HG03457 (cell line): ENCODE data around the gene TGFBRAP1.
"Not testable (repeated sequence)": the region's sequence is repeated elsewhere in the genome, so short reads cannot be mapped to it uniquely, and the experiment has no call there.

ENCODE experiments used
- ATAC-seq: cut with Tn5 transposase; IDR thresholded peaks from one replicate; pipeline ENCODE4 v1.9.1; 2021; ENCODE audit warnings: moderate number of reproducible peaks; ENCODE audit not compliant: unreplicated experiment

TGFBRAP1 gene

DNA sequence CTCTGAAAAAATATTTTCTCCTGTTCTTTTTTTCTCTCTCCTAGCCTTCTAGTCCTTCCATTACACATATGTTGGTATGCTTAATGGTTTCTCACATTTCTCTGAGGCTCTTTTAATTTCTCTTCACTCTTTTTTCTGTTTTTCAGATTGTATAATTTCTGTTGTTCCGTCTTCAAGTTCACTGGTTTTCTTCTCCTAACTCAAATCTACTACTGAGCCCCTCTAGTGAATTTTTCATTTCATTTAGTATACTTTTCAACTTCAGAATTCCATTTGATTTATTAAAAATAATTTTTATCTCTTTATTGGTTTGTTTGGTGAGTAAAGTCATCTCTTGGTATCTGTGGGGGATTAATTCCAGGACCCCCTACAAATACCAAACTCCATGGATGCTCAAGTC lies 27.6 kb upstream of the TGFBRAP1 start:
- no peak for ATAC-seq

DNA sequence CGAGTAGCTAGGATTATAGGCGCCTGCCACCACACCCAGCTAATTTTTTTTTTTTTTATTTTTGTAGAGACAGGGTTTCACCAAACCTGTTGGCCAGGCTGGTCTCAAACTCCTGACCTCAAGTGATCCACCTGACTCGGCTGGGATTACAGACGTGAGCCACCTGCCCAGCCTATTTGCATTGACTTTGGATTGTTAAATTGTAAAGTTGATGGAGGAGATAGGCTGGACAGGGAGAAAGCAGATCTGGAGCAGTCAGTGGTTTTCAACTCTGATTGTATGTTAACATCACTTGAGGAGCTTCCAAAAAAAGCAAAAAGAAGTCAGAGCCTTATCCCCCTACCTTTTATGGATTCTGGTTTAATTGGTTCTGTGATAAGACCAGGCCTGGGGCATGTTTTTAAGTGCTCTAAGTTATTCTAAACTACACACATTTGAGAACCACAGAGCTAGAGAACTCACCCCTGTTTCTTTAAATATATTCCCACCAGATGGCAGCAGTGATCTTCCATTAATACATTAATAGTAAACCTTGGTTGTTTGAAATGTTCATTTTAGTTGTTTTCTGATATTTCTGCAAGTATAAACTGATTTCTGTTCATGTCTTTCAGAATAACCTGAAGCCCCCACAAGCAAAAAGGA lies 15.3 kb upstream of the TGFBRAP1 start:
- no peak for ATAC-seq

DNA sequence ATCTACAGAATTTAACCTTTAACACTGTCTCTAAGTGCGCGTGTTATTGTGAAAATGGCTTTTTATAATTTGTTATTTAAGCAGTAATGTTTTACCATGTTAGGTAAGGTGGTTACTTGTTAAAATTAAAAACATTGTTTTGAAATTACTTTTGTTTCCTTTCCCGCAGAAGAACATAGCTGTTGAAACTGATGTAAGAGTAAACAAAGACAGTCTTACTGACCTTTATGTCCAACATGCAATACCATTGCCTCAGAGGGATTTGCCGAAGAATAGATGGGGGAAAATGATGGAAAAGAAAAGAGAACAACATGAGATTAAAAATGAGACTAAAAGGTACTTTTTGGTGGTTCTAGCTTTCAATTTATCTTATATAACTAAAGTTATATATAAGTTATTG lies 9.9 kb upstream of the TGFBRAP1 start:
- no peak for ATAC-seq

DNA sequence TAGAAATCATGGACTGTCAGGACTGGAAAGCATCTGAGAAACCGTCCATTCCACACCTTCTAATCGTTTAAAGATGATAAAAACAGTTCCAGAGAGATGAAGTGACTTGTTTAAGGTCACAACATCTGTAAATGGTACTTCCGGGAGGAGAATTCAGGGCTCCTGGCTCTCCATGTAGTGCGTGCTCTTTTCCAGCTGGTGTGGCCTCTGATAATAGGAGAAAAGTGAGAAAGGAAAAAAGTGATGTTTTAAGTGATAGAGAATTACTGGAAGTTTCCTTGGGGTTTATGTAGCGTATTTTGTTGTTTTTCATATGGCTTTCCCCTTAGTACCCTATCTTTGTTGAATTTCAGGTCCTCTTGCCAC lies 8.5 kb upstream of the TGFBRAP1 start:
- peak; percentile 11 for ATAC-seq

DNA sequence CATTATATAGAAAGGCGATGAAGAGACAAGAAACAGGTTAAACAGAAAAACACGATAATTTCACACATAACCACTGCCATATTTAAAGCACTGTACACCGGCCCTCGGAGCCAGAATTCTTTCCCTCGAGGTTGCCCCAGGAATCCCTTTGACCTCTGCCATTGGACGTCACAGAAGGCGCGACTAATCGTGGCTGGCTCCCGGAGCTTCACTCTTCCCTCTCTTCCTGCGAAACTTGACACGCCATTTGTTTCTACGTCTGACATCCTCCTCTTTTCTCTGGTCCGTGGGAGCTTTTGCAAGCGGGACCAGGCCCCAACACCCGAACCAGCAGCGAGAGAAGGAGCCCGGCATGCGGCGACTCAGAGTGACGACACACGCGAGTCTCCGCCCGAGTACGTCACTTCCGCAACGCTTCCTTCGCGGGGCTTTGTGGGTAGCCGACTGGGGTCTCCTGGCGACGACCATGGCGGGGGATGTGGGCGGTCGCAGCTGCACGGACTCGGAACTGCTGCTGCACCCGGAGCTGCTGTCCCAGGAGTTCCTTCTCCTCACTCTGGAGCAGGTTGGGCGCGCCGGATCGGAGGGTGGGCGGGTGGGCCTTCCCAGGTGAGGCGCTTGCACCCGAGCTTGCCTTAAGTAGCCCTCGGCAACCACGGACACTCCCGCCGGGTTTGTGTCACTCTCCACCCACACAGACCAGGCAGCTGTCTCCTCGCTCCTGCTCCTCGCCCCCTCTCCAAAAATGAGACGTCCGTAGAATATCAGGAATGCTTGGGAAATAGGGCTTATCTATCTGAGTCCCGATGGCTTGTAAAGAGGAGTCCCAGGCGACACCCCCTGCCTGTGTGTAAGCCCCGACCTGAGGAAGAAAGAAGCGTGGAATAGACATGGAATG lies 7.8 kb upstream of the TGFBRAP1 start, which contains the start of gene C2orf49:
C2orf49 (plus strand) TSS at position 419 of the 898 bp plus-strand sequence; CDS start at position 467, 48 bp downstream.
- peak; percentile 77 for ATAC-seq

DNA sequence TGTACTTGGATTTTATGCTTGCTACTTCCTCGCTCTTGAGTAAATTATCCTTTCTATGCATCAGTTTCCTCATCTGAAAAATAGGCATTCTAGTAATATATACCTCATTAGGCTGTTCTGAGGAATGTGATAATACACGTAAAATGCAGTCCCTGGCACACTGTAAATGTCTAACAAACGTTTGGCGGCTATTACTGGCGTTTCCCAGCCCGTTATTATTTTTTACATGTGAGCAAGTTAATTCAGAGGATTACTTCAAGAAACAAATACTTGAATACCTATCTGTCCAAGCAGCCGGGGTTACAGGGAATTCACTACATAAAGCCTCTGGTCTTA lies 7.2 kb upstream of the TGFBRAP1 start:
- ATAC-seq: no peak

DNA sequence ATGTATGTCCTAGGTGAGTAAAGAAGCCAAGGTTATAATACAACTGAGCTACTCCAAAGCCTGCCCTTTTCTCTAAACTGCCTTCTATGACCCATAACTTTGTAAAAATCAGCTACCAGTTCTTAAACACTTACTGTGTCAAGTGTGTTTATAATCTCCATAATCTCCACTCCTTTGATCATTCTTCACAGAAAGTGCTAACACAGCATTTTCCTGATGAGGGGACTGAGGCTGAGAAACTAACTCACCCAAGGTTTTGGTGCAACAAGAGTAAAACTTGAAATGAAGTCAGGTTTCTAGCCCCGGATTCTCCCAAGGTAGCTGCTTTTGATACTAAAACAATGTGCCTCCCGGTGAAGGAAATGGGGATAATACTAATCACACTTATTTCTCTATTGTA lies 5.9 kb upstream of the TGFBRAP1 start:
- no peak for ATAC-seq

DNA sequence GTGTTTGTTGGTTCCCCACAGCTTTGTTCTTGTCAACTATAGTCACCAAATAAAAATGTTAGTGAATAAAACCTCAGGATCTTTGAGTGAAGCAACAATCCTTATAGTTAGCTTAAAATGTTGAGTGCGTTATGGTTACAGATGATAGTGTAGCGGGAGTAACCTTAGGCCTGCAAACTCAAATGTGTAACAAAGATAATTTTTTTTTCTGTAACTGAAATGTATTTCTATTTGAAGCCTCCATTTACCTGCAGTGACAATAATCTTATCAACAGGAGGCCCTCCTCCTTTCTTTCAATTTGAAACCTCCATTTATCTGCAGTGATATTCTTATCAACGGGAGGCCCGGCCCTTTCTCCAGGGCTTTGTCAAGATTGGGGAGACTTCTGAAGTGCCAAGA lies 4.7 kb upstream of the TGFBRAP1 start:
- no peak for ATAC-seq

DNA sequence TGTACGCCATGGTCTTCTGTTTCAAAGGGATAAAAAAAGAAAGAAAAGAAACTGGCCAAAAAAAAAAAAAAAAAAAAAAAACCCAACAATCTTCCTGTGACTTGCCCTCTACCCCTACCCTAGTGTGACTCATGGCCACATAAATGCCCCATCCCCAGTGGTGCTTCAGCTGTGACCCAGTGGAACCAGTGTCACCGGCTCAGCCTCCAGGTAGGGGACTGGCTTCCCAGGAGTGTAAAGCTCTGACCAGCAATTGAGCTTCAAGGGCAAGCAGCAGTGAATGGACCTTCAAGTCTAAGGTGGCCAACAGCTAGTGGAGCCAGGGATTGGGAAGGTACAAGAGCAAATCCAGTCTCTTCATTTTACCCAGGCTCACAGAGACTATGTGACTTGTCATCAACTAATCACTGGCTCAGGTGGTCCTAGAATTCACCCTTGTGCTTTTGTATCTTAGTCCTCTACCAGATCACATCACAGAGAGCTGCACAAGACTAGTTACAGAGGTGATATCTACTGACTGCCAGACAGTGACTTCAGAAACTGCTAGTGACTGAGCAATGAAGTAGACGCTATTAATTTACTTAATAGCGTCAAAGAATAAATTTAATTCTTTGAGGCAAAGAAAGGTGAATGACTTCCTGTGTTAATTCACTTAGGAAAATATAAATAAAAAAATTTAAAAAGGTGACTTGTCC lies 1.3 kb upstream of the TGFBRAP1 start:
- ATAC-seq: no peak

DNA sequence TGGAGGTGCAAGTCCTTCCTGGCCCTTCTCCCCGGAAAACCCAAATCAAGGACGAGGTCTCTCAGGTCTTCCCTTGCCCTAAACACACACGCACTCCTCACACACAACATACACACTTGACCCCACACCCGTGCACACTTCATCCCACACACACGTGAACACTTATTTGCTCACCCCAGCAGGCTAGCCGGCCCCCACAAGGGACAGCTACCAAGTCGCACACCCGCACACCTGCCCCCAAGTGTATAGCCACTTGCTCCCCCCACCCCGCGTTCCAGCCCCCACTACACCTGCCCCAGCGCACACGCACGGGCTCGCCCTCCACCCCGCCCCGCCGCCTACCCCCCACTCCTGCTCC lies 359 bp downstream of the TGFBRAP1 start:
- ATAC-seq: no peak

DNA sequence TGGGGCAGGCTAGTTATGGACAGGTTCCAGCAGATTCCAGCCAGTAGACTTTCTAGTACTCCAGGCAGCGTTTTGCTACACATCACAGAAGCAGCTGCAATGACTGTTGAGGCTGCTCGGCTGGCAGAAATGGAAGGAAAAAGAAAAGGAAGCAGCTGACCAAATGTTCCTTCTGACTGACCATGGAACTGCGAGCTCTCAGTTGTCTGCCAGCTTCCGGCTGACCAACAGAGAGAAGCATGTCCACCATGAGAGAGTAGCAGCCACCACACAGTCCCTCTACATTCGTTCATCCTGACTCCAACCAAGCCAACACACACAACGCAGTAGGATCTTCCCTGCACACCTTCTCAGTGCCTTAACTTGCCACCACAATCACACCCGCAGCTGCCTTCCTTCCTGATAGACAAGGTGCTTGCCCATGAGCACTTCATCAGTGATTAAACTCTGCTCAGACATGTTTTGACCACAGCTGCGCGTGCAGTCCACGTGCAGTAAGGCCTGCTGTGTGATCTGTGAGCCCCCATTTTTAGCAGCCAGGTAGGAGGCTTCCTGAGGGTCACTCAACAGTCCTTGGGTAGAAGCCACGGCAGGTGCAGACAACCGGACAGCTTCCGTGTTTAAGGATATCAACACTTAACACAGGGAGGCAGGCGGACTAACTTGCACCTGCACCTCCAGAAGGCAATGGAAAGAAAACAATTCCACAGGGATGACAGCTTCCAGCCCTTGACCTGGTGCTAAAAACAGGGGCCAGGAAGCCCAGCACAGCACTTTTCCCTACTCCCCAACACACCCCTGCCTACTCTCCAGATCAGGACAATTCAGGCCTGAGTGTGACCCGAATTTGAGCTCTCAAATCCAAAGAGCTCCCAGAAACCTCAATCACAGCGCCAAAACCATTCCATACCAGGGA lies 996 bp downstream of the TGFBRAP1 start:
- no peak for ATAC-seq

DNA sequence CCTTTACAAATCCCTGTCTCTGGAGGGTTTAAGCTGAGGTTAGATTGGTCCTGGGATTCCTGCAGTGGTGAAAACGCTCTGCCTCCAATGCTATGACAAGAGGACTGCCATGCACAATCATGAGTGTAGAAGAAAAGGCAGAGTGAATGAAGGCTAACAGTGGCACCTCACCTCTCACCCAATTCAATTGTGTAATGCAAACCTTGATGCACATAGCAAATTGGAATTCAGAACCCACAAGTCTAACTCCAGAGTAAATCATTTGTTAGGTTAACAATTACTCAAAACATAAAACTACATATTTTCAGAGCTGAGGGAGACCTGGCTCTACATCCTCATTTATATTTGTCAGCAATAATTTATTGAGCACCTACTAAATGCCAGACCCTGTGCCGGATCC lies 1.8 kb downstream of the TGFBRAP1 start:
- ATAC-seq: no peak

DNA sequence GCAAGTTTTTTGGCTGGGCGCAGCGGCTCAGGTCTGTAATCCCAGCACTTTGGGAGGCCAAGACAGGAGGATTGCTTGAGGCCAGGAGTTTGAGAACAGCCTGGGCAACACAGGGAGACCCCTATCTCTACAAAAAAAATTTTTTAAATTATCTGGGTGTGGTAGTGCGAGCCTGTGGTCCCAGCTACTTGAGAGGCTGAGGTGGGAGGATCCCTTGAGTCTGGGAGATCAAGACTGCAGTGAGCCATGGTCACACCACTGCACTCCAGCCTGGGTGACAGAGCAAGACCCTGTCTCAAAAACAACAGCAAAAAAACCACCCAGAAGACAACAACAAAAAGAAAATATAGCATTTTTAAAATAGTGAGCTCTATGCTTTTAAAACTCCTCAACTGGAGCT lies 2.3 kb downstream of the TGFBRAP1 start:
- not testable (repeated sequence) for ATAC-seq

DNA sequence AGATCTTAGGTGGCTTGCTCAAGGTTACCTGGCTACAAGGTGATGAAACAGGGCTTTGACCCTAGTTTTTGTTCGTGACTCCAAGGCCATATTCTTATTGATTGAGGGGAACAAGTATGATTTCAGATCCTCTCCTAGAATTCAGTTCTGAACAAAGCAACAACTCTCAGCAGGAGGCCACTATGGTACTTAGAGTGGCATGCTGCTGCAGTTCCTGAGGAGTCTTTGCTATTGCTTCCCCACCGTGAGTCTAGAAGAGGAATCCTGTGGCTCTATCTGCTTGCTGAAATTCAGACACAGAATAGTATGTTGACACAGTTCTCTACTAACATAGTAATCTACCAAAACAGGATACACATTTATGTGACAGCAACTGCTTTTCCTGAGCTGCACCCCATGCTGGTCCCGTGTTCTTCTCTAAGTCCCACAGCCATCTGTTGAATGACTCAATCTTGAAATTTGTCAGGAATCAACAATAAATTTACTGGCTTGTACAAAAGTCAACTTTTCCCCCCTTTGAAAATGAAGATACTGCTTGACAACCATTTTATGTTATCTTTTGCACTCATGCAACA lies 4.1 kb downstream of the TGFBRAP1 start:
- no peak for ATAC-seq

DNA sequence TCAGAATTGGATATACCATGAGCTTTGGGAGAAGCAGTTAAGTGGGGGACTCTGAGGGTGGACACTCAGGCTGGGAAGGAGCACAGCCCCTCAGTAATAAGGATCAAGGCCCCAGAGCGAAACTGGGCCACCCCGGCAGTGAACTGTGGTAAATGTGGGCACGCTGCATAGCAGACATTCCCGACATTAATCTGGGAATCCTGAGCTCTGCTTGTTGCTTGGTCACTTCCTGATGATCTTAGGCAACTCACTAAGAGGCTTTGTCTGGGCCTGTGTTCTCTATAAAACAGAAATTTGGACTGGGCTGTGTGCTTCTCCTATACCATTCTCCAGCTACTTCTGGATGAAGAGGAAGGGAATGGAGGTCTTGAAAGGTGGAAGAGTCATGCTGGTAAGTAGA lies 4.8 kb downstream of the TGFBRAP1 start:
- no peak for ATAC-seq

DNA sequence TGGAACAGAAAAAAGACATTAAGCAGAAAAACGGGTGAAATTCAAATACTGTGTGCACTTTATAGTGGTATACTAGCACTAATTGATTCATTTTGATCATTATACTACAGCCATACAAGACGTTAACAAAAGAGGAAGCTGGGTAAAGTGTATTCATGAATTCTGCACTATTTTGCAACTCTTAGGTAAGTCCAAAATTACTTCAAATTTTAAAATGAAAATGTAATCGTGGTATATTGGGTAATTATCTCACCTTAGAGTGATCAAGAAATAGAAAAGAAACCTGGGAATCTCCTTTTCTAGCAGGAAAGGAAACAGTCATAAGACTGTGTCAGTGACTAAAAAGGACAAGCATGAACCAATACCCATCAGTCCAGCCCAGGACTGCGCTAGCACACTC lies 5.4 kb downstream of the TGFBRAP1 start:
- no peak for ATAC-seq

DNA sequence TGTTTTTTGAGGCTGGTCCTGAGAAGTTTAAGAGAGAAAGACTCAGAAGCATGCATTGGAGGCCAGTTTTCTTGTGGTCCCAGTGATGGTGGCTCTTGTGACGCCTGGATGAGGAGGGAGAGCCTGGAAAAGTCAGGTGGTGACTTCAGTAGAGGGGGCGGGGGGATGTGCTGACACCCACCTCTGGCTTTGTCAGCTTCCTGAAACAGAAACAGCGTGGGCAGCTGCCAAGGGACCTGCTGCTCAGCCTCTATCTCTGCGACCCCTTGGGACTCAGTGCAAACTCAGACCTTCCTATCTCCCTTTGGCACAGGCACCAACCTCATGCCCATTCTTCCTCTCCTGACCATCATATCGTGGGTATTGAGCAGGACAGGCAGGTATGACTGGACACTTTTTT lies 6.4 kb downstream of the TGFBRAP1 start:
- no peak for ATAC-seq

DNA sequence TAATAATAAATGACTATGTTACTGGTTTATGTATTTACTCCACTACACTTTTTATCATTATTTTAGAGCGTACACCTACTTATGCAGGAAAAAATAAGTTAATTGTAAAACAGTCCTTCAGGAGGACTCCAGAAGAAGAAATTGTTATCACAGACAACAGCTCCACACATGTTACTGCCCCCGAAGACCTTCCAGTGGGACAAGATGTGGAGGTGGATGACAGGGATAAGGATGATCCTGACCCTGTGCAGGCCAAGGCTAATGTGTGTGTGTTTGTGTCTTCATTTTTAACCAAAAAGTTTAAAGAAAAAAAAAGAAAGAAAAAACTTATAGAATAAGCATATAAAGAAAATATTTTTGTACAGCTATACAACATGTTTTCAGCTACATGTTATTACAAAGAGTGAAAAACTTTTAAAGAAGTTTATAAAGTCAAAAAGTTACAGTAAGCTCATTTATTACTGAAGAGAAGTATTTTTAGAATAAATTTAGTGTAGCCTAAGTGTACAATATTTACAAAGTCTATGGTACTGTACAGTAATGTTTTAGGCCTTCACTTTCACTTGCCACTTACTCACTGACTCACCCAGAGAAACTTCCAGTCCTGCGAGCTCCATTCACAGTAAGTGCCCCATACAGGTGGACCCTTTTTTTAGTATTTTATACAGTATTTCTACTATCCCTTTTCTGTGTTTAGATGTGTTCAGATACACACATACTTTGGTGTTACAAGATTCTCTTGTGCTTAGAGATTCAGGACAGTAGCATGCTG lies 7.5 kb downstream of the TGFBRAP1 start:
- no peak for ATAC-seq

DNA sequence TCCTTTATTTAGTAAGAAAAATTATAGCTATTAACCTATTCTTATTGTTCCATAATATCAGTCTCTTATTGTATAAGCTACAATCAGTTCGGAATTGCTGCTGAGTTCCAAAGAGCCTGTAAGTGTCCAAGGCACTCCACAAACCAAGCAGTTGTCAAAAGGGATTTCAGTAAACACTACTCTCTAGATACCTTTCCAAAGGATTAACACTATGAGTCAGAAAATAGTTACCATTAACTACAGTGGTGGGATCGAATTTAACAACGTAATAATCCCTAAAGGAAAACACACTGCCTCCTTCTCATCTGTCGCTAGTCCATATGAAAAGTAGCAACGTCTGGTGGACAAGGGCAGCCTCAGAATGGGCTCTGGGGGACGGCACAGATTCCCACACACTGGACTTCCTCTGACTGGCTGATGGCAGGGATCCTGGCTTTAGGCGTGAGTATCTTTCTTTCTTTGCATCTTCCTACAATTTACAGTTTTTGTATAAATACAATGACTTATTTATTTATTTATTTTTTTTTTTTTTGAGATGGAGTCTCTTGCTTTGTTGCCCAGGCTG lies 8.8 kb downstream of the TGFBRAP1 start:
- no peak for ATAC-seq

DNA sequence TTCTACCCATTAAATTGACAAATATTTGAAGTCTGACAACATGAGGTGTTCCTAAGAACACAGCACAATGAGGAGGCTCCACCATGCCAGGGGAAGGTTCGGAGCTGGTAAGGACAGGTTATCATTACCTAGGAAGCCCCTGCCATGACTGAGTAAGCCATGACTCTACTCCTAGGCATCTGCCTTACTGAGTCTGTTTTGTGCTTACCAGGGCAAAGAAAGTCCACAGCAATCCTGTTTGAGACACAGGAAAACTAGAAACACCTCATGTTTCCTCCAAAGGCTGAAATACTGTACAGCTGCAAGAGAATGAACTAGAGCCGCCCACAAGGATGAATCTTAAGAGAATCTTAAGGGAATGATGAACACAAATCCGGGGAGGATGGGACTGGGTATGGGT lies 11.6 kb downstream of the TGFBRAP1 start:
- no peak for ATAC-seq
